HepG2 (cell line): ENCODE results near the gene COQ10B. TPM values are rescaled to one million over a fixed set of nuclear protein-coding genes. Genes with fewer than 3 reads are reported as not detected.

Source experiments
- ATAC-seq: fragments of 200-7000 bp; cut with Tn5 transposase; 3 replicates; pipeline ENCODE4 v1.9.1; 2020; ENCODE audit warnings: mild to moderate bottlenecking, moderate library complexity
- BruUV-seq: library from RNA; stranded (reverse); fragments of 400-500 nt; replicated peaks from 2 replicates; lab custom pipeline; 2021; lab: Mats Ljungman, UMichigan
- CTCF ChIA-PET: fragments of 300-600 bp; formaldehyde crosslinking; extraction: SDS; loops from one replicate; lab custom pipeline; 2021; ENCODE audit warnings: low total read pairs, inconsistent platforms, low intra/inter-chr PET ratio; lab: Yijun Ruan, JAX
- POLR2A ChIA-PET: fragments of 350-600 bp; sonication (Branson Sonifier 250); formaldehyde crosslinking; loops from one replicate; lab custom pipeline; 2020; ENCODE audit warnings: antibody characterized with exemption, inconsistent platforms; lab: Yijun Ruan, JAX
- DNase-seq: peaks from one replicate; pipeline ENCODE4 v3.0.0-alpha.2; 2015; ENCODE audit warnings: low spot score
- FAIRE-seq: peaks from 3 replicates; lab custom pipeline; 2011; peaks lifted over from hg19 to GRCh38; lab: Jason Lieb, UNC
- H2AFZ ChIP-seq: one replicate; pipeline ENCODE4 v1.6.1; 2011; ENCODE audit warnings: low read length, inconsistent platforms
- H3K27ac ChIP-seq: fragments of 300-600 bp; 3 replicates; pipeline ENCODE4 v1.8.0; 2011; ENCODE audit warnings: mixed run types, mild to moderate bottlenecking, mixed read lengths, low read length, inconsistent platforms; ENCODE audit not compliant: insufficient read depth; ENCODE audit errors: extremely low read length
- H3K27me3 ChIP-seq, 2 experiments: fragments of 200-600 bp in 1 of 2; 2 replicates in 1 of 2; 3 replicates in 1 of 2; pipeline versions ENCODE4 v1.6.0 to v1.8.0; 2011; ENCODE audit warnings: low read length in 2 of 2, mild to moderate bottlenecking in 2 of 2, moderate library complexity in 2 of 2, inconsistent platforms in 1 of 2; ENCODE audit not compliant: insufficient read depth in 2 of 2, control insufficient read depth in 1 of 2
- H3K36me3 ChIP-seq, 2 experiments: fragments of 200-600 bp in 1 of 2; replicated peaks in 1 of 2; 2 replicates in 1 of 2; 3 replicates in 1 of 2; pipeline versions ENCODE4 v1.5.1 to v1.8.0; 2011; ENCODE audit warnings: low read length in 2 of 2, inconsistent platforms in 1 of 2; ENCODE audit not compliant: insufficient read depth in 2 of 2, control insufficient read depth in 1 of 2
- H3K4me1 ChIP-seq: 2 replicates; pipeline ENCODE4 v1.5.1; 2012; ENCODE audit warnings: low read length, inconsistent platforms; ENCODE audit not compliant: insufficient read depth
- H3K4me2 ChIP-seq: 2 replicates; pipeline ENCODE4 v1.6.0; 2011; ENCODE audit warnings: low read depth, low read length, inconsistent platforms
- H3K4me3 ChIP-seq, 3 experiments: fragments of 200-600 bp in 1 of 3; sonication (generic), shearing (Covaris generic) in 1 of 3; replicated peaks in 1 of 3; 2 replicates each; pipeline ENCODE4 v1.5.1; 2011 to 2016; ENCODE audit warnings: low read length in 3 of 3, inconsistent platforms in 2 of 3, low read depth in 2 of 3, mild to moderate bottlenecking in 2 of 3, control low read depth in 1 of 3, mixed read lengths in 1 of 3; ENCODE audit not compliant: insufficient read depth in 1 of 3
- H3K79me2 ChIP-seq: one replicate; pipeline ENCODE4 v1.6.1; 2011; ENCODE audit warnings: low read length, inconsistent platforms; ENCODE audit not compliant: insufficient read depth
- H3K9ac ChIP-seq: 2 replicates; pipeline ENCODE4 v1.6.0; 2011; ENCODE audit warnings: mild to moderate bottlenecking, low read depth, low read length, inconsistent platforms; ENCODE audit not compliant: insufficient read depth
- H3K9me3 ChIP-seq: 2 replicates; pipeline ENCODE4 v1.5.1; 2012; ENCODE audit warnings: mild to moderate bottlenecking, low read length
- H4K20me1 ChIP-seq: 2 replicates; pipeline ENCODE4 v1.6.0; 2011; ENCODE audit warnings: inconsistent platforms, mild to moderate bottlenecking, low read length, moderate library complexity; ENCODE audit not compliant: insufficient read depth
- NFKB2 ChIP-seq: sonication (generic); formaldehyde crosslinking; IDR thresholded peaks from 2 replicates; pipeline ENCODE4 v1.4.0; 2020; ENCODE audit warnings: missing genetic modification reagents, borderline replicate concordance
- PBX2 ChIP-seq: IDR thresholded peaks from 2 replicates; pipeline ENCODE4 v1.6.1; 2016; ENCODE audit warnings: control low read depth
- SIX1 ChIP-seq: sonication (generic); formaldehyde crosslinking; IDR thresholded peaks from 2 replicates; pipeline ENCODE4 v1.4.0; 2020; ENCODE audit warnings: missing genetic modification reagents, borderline replicate concordance
- ZNF549 ChIP-seq: sonication (generic); formaldehyde crosslinking; IDR thresholded peaks from 2 replicates; pipeline ENCODE4 v1.5.0; 2020; ENCODE audit warnings: missing genetic modification reagents
- ZNF670 ChIP-seq: sonication (generic); formaldehyde crosslinking; IDR thresholded peaks from 2 replicates; pipeline ENCODE4 v1.8.0; 2022; ENCODE audit warnings: mild to moderate bottlenecking, missing genetic modification reagents, borderline replicate concordance
- WGBS: methylation state at CpG from one replicate; pipeline ENCODE4 v1.1.6; 2017; ENCODE audit warnings: low lambda C conversion rate; 5-methylcytosine and 5-hydroxymethylcytosine counted together
- in situ Hi-C: cut with HindIII; loops from 2 replicates; pipeline ENCODE4 v1.10.0; 2017; ENCODE audit warnings: low pct_unique_long_range_greater_than_20kb; ENCODE audit not compliant: extremely low pct_ligation_motif_present
- intact Hi-C: fragments of 100-400 bp; cut with micrococcal nuclease; formaldehyde crosslinking; loops from one replicate; pipeline ENCODE4 v1.10.0; 2022; ENCODE audit not compliant: unreplicated experiment
- polyA plus RNA-seq, 8 experiments: library from polyadenylated mRNA; depleted of rRNA in 3 of 8; stranded (reverse) in 7 of 8; unstranded in 1 of 8; fragments of >200 nt; fragmentation: Illumina TruSeq in 4 of 8; extraction: Trizol in 4 of 8; gene quantifications; 2 replicates each; pipeline versions ENCODE4 v1.2.1 to v1.2.3, GENCODE V29; 2011 to 2016; ENCODE audit warnings: low read depth in 4 of 8, missing spikeins in 1 of 8, mixed read lengths in 1 of 8; ENCODE audit not compliant: insufficient read depth in 1 of 8
- total RNA-seq, 5 experiments: library from RNA; depleted of rRNA; stranded (reverse); fragments of >200 nt; fragmentation: Illumina TruSeq; extraction: Trizol; gene quantifications; 2 replicates each; pipeline ENCODE4 v1.2.3, GENCODE V29; 2016; ENCODE audit warnings: low read depth in 1 of 5

Gene COQ10B
- total and polyA plus RNA-seq, 2 of the 13 experiments (the other 11 are each of a cell fraction or from before 2014, with no cell fraction given) = 4.6 to 34.9 TPM

- no peak for TF ChIP-seq NFKB2 (CRISPR knock-in tag)
These were observed 60.6 kb downstream of the COQ10B start (continued) for GRCh38 chr2:197513915-197514314.

GRCh38 chr2:197514754-197515153 lies 61.4 kb downstream of the COQ10B start:
- Histone ChIP-seq H3K9ac (peak overlapping the region; percentile 97), H3K27me3 (no peaks in the 10 kb centered on the region; a peak in 1 of 5 replicates), H2AFZ (peak overlapping the region; percentile 60), H3K4me3 (peak overlapping the region; percentile 43 to 98 (median 89); a peak in 5 of 6 replicates), H3K27ac (peak overlapping the region; percentile 77), H3K9me3 (no peaks in the 10 kb centered on the region), H3K79me2 (peaks cover 44% of the 10 kb centered on the region), H4K20me1 (peaks cover 24% of the 10 kb centered on the region), H3K36me3 (no peaks in the 10 kb centered on the region), H3K4me2 (peak overlapping the region; percentile 79), H3K4me1 (peaks cover 45% of the 10 kb centered on the region)
- ChIA-PET POLR2A (interaction anchor here (1.9 to 5.6 kb wide), 9 partner anchors 9 to 191 kb away, joined by 7 to 177 read pairs (median 25); partner anchors contain the start of genes COQ10B, HSPD1, HSPE1 and MARS2), CTCF (no interaction called here)
- DNase-seq (no peak), ATAC-seq (no peak), FAIRE-seq (no peak)
- TF ChIP-seq SIX1 (peak; percentile 11; the same call in 1 of the 2 replicates), ZNF670 (0 out of 2 replicates have a peak, but pooled peaks have one; percentile 3), ZNF549 (CRISPR knock-in tag) (no peak), PBX2 (0 out of 2 replicates have a peak, but pooled peaks have one; percentile 13)
- intact Hi-C loops (loop anchor here (1.0 to 5.0 kb wide), 3 partner anchors 14 to 263 kb away; partner anchors contain the start of gene HSPE1), in situ Hi-C loops (loop anchor here (10.0 kb wide), 1 partner anchor 190 kb away; the partner anchor contains the start of gene MARS2)
- no TSS peak for BruUV-seq
- WGBS = 90% methylated on average over 3 of the region's 3 CpGs
